ENCODE measurements around the gene GDE1. TPM values are rescaled to one million over a fixed set of nuclear protein-coding genes. Genes with fewer than 3 reads are reported as not detected.

The GDE1 gene
- total and polyA plus RNA-seq, 4 donors: 14.8 to 39.1 (median 23.6) TPM

- no peaks in the 10 kb centered on the region for H3K27me3 ChIP-seq (ENCODE audit: control insufficient read depth in 4 of 4, insufficient read depth in 4 of 4, low read length in 3 of 4)
- H3K27ac ChIP-seq (ENCODE audit: low read depth in 1 of 2, low read length in 2 of 2): no peak overlapping the region
- H3K9me3 ChIP-seq (ENCODE audit: control insufficient read depth in 4 of 4, low read length in 3 of 4): no peaks in the 10 kb centered on the region
- H3K4me1 ChIP-seq (ENCODE audit: control insufficient read depth in 4 of 4, insufficient read depth in 4 of 4, low read length in 3 of 4): no peaks in the 10 kb centered on the region
- H3K36me3 ChIP-seq (ENCODE audit: control insufficient read depth in 4 of 4, insufficient read depth in 3 of 4, low read depth in 1 of 4, low read length in 3 of 4): peaks cover 2 to 29% (median 19%) of the 10 kb centered on the region in 4 donors
- H3K4me3 ChIP-seq (ENCODE audit: low read depth in 1 of 3, low read length in 3 of 3): no peak overlapping the region
- no peak overlapping the region for H3K9ac ChIP-seq (ENCODE audit: low read depth in 1 of 2, low read length in 2 of 2)
- TF ChIP-seq FOXA1 (IDR thresholded peaks at IDR 0.05): no peak
- WGBS: 91% methylated on average over 1 of the region's 1 CpG
- no peak for DNase-seq (ENCODE audit: low spot score)
Observed at GRCh38 chr16:19532601-19533000, 10.7 kb upstream of the GDE1 start.

GRCh38 chr16:19528666-19529065, 6.8 kb upstream of the GDE1 start:
- H3K36me3 ChIP-seq (ENCODE audit: control insufficient read depth in 4 of 4, insufficient read depth in 3 of 4, low read depth in 1 of 4, low read length in 3 of 4): peaks cover 2 to 24% (median 11%) of the 10 kb centered on the region in 4 donors
- H3K27me3 ChIP-seq (ENCODE audit: control insufficient read depth in 4 of 4, insufficient read depth in 4 of 4, low read length in 3 of 4): no peaks in the 10 kb centered on the region
- H3K27ac ChIP-seq (ENCODE audit: low read depth in 1 of 2, low read length in 2 of 2): no peak overlapping the region
- H3K9ac ChIP-seq (ENCODE audit: low read depth in 1 of 2, low read length in 2 of 2): no peak overlapping the region
- 96% methylated on average over 3 of the region's 3 CpGs for WGBS
- H3K4me1 ChIP-seq (ENCODE audit: control insufficient read depth in 4 of 4, insufficient read depth in 4 of 4, low read length in 3 of 4): peaks cover 0 to 8% (median 8%) of the 10 kb centered on the region in 4 donors
- H3K4me3 ChIP-seq (ENCODE audit: low read depth in 1 of 3, low read length in 3 of 3): no peak overlapping the region
- no peak for DNase-seq (ENCODE audit: low spot score)
- H3K9me3 ChIP-seq (ENCODE audit: control insufficient read depth in 4 of 4, low read length in 3 of 4): no peaks in the 10 kb centered on the region
- TF ChIP-seq GABPA (IDR thresholded peaks at IDR 0.05 in 1 of 2, conservative IDR thresholded peaks at IDR 0.05 in 1 of 2): no peak
- no peak for TF ChIP-seq YY1 (IDR thresholded peaks at IDR 0.05)
- no peak for TF ChIP-seq RAD21 (IDR thresholded peaks at IDR 0.05)
- TF ChIP-seq RXRA (IDR thresholded peaks at IDR 0.05): no peak
- no peak for TF ChIP-seq SP1 (IDR thresholded peaks at IDR 0.05)
- TF ChIP-seq ATF3 (IDR thresholded peaks at IDR 0.05): no peak
- no peak for TF ChIP-seq EGR1 (IDR thresholded peaks at IDR 0.05; ENCODE audit: low read depth in 2 of 2)
- TF ChIP-seq REST (IDR thresholded peaks at IDR 0.05): no peak
- no peak for TF ChIP-seq JUND (IDR thresholded peaks at IDR 0.05)
- TF ChIP-seq TAF1 (conservative IDR thresholded peaks at IDR 0.05): no peak
- no peak for TF ChIP-seq CTCF (IDR thresholded peaks at IDR 0.05; ENCODE audit: low read depth, low read length, missing input control)
- TF ChIP-seq NR2F2 (IDR thresholded peaks at IDR 0.05): no peak
- TF ChIP-seq MAX (IDR thresholded peaks at IDR 0.05): no peak
- no peak for TF ChIP-seq HNF4G (IDR thresholded peaks at IDR 0.05)
- TF ChIP-seq FOXA1 (IDR thresholded peaks at IDR 0.05): no peak
- TF ChIP-seq FOXA2 (IDR thresholded peaks at IDR 0.05): no peak
- TF ChIP-seq HNF4A (conservative IDR thresholded peaks at IDR 0.05): no peak
- TF ChIP-seq ZBTB33 (IDR thresholded peaks at IDR 0.05): no peak
